ENCODE measurements around the gene ZMYND19. TPM values are rescaled to one million over a fixed set of nuclear protein-coding genes. Genes with fewer than 3 reads are reported as not detected.
A peak's percentile ranks its signal among the peaks of the same experiment; 100 is the strongest.

Gene ZMYND19
- total RNA-seq: 10 to 100 TPM in 2 of 4 donors, 1 to 10 TPM in 2; 5.8 to 15.2 (median 11.8) TPM

DNA sequence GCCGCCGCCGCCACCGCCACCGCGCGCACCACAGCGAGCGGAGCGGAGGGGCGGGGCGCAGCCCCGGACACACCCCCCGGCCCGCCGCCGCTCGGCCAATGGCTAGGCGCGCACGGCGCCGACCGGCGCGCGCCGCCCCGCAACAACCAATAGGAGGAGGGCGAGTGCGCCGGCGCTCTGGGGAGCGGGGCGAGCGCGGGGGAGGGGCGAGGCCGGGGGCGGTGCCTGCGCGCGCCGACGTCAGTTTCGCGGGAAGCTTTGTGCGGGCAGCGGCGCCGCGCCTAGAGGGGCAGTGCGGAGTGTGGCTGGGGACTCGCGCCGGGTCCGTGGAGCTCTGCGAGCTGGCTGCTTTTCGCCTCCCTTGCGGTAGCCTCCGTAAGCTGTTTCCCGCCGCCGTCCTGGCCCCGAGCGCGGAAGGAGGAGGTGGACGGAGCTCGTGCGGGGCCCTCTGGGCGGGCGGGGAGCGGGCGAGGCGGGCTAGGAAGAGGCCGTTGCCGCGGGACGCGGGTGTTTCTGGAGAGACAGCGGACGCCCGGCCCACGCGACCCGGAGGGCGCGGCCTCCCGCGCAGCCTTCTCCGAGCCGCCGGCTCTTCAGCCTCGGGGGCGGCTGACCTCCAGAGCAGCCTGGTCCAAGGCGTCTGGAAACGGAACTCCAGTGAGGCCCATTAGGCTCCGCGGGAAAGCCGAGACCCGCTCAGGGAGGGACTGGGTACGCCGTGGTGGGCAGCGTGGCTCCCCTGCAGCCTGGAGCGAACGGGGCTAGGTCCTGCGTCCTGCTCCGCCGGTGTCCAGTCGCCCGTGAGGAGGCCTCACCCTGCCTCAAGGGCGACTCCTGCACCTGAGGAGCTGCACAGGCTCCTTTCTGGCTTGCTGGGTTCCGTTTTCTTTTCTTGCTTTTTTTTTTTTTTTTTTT, at the start of gene ZMYND19:
Gene ZMYND19, minus strand, starts transcription at position 44 of the 915 bp plus-strand sequence. CDS start 249 bp downstream, outside the sequence.
- H3K27ac ChIP-seq: peak within 1 kb of the TSS; percentile 29 to 64 (median 59)
- intact Hi-C loops (cut with DNase I; ENCODE audit: low total_unique reads) (loop anchor here (1.0 to 2.0 kb wide), 3 partner anchors 12 to 28 kb away; partner anchors contain the start of genes ARRDC1, DPH7 and EHMT1), in situ Hi-C loops (cut with MboI; ENCODE audit: low sequenced_read_pairs in 4 of 4) (no loop called here)
- no peaks in the 10 kb centered on the region for H3K9me3 ChIP-seq
- peaks cover 7 to 12% of the 10 kb centered on the region in 2 donors for H3K4me1 ChIP-seq
- TF ChIP-seq POLR2A (IDR thresholded peaks at IDR 0.05): no peak
- TF ChIP-seq, protein P1, sequence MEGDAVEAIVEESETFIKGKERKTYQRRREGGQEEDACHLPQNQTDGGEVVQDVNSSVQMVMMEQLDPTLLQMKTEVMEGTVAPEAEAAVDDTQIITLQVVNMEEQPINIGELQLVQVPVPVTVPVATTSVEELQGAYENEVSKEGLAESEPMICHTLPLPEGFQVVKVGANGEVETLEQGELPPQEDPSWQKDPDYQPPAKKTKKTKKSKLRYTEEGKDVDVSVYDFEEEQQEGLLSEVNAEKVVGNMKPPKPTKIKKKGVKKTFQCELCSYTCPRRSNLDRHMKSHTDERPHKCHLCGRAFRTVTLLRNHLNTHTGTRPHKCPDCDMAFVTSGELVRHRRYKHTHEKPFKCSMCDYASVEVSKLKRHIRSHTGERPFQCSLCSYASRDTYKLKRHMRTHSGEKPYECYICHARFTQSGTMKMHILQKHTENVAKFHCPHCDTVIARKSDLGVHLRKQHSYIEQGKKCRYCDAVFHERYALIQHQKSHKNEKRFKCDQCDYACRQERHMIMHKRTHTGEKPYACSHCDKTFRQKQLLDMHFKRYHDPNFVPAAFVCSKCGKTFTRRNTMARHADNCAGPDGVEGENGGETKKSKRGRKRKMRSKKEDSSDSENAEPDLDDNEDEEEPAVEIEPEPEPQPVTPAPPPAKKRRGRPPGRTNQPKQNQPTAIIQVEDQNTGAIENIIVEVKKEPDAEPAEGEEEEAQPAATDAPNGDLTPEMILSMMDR (IDR thresholded peaks at IDR 0.05 in 4 of 5, conservative IDR thresholded peaks at IDR 0.05 in 1 of 5): no peak
- H3K27me3 ChIP-seq: no peaks in the 10 kb centered on the region
- DNase-seq: peak; percentile 79 to 86
- peak; percentile 92 to 95 for ATAC-seq
- peaks cover 0 to 24% of the 10 kb centered on the region in 2 donors for H3K36me3 ChIP-seq
- H3K4me3 ChIP-seq: peak within 1 kb of the TSS; percentile 67 to 99 (median 81)

DNA sequence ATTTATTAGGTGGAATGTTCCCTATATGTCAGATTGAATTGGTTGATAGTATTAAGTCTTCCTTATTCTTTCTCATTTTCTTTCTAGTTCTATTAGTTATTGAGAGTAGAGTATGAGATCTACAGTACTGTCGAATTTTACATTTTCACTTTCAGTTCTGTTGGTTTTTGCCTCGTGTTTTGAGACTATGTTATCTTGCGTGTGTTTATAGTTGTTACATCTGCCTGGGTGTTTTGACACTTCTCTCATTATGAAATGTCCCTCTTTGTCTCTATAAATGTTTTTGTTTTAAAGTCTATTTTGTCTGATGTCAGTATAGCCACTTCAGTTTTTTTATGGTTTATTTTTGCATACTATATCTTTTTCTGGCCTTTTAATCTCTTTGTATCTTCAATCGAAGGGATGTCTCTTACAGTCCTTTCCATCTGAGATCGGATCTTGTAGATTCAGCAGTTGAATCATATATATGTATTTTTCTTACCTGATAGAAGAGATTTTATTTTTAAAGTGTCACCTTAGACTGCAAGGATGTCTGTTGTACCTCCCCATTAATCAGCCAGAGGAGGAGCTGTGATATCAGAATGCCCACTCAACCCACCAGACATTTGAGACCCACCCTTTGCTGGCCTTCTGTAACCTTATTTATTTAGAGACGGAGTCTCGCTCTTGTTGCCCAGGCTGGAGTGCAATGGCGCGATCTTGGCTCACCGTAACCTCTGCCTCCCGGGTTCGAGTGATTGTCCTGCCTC, 49.2 kb upstream of the ZMYND19 start:
- peaks cover 10 to 20% of the 10 kb centered on the region in 2 donors for H3K4me1 ChIP-seq
- H3K27ac ChIP-seq: no peak overlapping the region
- H3K27me3 ChIP-seq: no peaks in the 10 kb centered on the region
- TF ChIP-seq, protein P1 (IDR thresholded peaks at IDR 0.05 in 4 of 5, conservative IDR thresholded peaks at IDR 0.05 in 1 of 5): no peak
- H3K36me3 ChIP-seq: no peaks in the 10 kb centered on the region
- H3K4me3 ChIP-seq: no peak overlapping the region
- ATAC-seq: no peak
- in situ Hi-C loops (cut with MboI; ENCODE audit: low sequenced_read_pairs in 4 of 4) (no loop called here), intact Hi-C loops (cut with DNase I; ENCODE audit: low total_unique reads) (no loop called here)
- H3K9me3 ChIP-seq: no peaks in the 10 kb centered on the region
- no peak for DNase-seq

DNA sequence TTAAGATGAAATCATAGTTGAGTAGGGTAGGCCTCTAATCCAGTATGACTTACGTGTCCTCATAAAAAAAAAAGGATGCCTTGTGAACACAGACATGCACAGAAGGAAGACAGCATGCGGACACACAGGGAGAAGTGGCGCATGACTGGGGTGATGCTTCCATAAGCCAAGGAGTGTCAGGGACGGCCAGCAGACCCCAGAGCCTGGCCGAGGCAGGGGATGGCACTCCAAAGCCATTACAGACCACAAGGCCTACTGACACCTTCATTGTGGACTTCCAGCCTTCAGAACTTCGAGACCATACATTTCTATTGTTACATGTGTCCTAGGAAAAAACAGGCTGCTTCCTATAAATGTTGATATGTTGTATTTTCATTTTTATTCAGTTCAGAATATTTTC, 48.4 kb upstream of the ZMYND19 start:
- no peaks in the 10 kb centered on the region for H3K9me3 ChIP-seq
- ATAC-seq (no peak), DNase-seq (no peak)
- no peaks in the 10 kb centered on the region for H3K27me3 ChIP-seq
- H3K36me3 ChIP-seq: no peaks in the 10 kb centered on the region
- H3K4me1 ChIP-seq: peaks cover 10 to 20% of the 10 kb centered on the region in 2 donors
- H3K27ac ChIP-seq: no peak overlapping the region
- in situ Hi-C loops (cut with MboI; ENCODE audit: low sequenced_read_pairs in 4 of 4): no loop called here
- intact Hi-C loops (cut with DNase I; ENCODE audit: low total_unique reads): no loop called here
- no peak for TF ChIP-seq POLR2A (IDR thresholded peaks at IDR 0.05)
- TF ChIP-seq, protein P1 (IDR thresholded peaks at IDR 0.05 in 4 of 5, conservative IDR thresholded peaks at IDR 0.05 in 1 of 5): no peak
- H3K4me3 ChIP-seq: no peak overlapping the region

DNA sequence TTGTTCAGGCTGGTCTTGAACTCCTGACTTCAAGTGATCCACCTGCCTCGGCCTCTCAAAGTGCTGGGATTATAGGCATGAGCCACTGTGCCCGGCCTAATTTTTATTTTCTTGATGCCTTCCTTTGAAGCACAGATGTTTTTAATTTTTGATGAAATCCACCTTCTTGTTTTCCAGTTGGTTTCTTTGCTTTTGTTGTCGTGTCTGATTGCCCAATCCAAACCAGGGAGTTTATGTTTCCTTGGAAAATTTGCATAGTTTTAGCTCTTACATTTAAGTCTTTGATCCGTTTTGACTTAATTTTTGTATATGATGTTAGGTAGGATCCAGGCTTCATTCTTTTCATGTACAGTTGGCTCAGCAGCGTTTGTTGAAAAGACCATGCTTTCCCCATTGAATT, 43.7 kb upstream of the ZMYND19 start:
- Histone ChIP-seq H3K4me1 (peaks cover 22 to 32% of the 10 kb centered on the region in 2 donors), H3K4me3 (no peak overlapping the region), H3K36me3 (no peaks in the 10 kb centered on the region), H3K9me3 (no peaks in the 10 kb centered on the region), H3K27ac (no peak overlapping the region), H3K27me3 (no peaks in the 10 kb centered on the region)
- no peak for TF ChIP-seq POLR2A (IDR thresholded peaks at IDR 0.05)
- TF ChIP-seq, protein P1 (IDR thresholded peaks at IDR 0.05 in 4 of 5, conservative IDR thresholded peaks at IDR 0.05 in 1 of 5): no peak
- no peak for DNase-seq
- intact Hi-C loops (cut with DNase I; ENCODE audit: low total_unique reads): no loop called here
- in situ Hi-C loops (cut with MboI; ENCODE audit: low sequenced_read_pairs in 4 of 4): no loop called here
- ATAC-seq: no peak
